Superior temporal gyrus (tissue), 1 donor: ENCODE data around the gene NUDT16L1.

Experiments used
- DNase-seq: peaks from one replicate; pipeline ENCODE4 v3.0.0-alpha.2; 2016; ENCODE audit errors: extremely low spot score

The NUDT16L1 gene

GRCh38 chr16:4682084-4682591, 11.2 kb upstream of the NUDT16L1 start:
- no peak for DNase-seq

- DNase-seq = peak; percentile 70
Observed at GRCh38 chr16:4682616-4683254, 10.6 kb upstream of the NUDT16L1 start.

- DNase-seq = no peak
Observed at GRCh38 chr16:4683255-4684057, 9.9 kb upstream of the NUDT16L1 start.

- DNase-seq = no peak
Observed at GRCh38 chr16:4684058-4684715, 9.2 kb upstream of the NUDT16L1 start.

GRCh38 chr16:4684763-4685162, 8.6 kb upstream of the NUDT16L1 start:
- DNase-seq = no peak

GRCh38 chr16:4685292-4685691, 8.1 kb upstream of the NUDT16L1 start:
- DNase-seq = no peak

- no peak for DNase-seq
Observed at GRCh38 chr16:4685776-4686496, 7.4 kb upstream of the NUDT16L1 start.

GRCh38 chr16:4686497-4687210, 6.7 kb upstream of the NUDT16L1 start:
- DNase-seq = no peak

GRCh38 chr16:4687416-4687815, 5.9 kb upstream of the NUDT16L1 start:
- no peak for DNase-seq

- no peak for DNase-seq
Observed at GRCh38 chr16:4687946-4688673, 5.3 kb upstream of the NUDT16L1 start.

GRCh38 chr16:4688674-4689045, 4.7 kb upstream of the NUDT16L1 start:
- DNase-seq = no peak

GRCh38 chr16:4689091-4689671, 4.2 kb upstream of the NUDT16L1 start:
- DNase-seq = no peak

- no peak for DNase-seq
Observed at GRCh38 chr16:4689864-4690704, 3.3 kb upstream of the NUDT16L1 start.

- no peak for DNase-seq
Observed at GRCh38 chr16:4690946-4691665, 2.3 kb upstream of the NUDT16L1 start.

GRCh38 chr16:4691666-4692412, 1.5 kb upstream of the NUDT16L1 start:
- no peak for DNase-seq

GRCh38 chr16:4692460-4693295, 684 bp upstream of the NUDT16L1 start:
- no peak for DNase-seq
